GM21390 (cell line): ENCODE results near the gene L3MBTL1.

Experiments used
- ATAC-seq: cut with Tn5 transposase; IDR thresholded peaks from one replicate; pipeline ENCODE4 v1.9.1; 2021; ENCODE audit not compliant: unreplicated experiment

The L3MBTL1 gene

DNA sequence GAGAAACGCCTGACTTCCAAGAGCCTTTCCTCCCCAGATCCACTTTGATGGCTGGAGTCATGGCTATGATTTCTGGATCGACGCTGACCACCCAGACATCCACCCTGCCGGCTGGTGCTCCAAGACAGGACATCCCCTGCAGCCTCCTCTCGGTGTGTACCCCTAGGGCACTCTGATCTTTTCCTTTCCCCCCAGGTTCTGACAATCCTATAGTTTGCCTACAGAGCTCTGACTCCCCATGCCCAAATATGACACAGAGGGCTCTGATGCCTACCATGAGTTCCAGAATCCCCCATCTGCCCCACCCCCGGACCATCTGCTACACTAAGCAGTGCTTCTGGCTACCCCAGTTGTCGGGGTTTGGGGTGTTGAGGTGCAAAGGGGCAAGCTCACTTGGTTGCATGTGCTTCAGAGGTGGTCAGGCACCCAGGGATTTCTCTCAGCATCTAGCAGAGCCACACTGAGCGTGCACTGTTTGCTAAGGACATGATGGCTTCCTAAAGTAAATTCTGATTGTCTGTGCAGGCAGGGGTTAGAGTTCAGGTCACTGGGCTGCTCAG, 27.4 kb downstream of the L3MBTL1 start:
- ATAC-seq: no peak

DNA sequence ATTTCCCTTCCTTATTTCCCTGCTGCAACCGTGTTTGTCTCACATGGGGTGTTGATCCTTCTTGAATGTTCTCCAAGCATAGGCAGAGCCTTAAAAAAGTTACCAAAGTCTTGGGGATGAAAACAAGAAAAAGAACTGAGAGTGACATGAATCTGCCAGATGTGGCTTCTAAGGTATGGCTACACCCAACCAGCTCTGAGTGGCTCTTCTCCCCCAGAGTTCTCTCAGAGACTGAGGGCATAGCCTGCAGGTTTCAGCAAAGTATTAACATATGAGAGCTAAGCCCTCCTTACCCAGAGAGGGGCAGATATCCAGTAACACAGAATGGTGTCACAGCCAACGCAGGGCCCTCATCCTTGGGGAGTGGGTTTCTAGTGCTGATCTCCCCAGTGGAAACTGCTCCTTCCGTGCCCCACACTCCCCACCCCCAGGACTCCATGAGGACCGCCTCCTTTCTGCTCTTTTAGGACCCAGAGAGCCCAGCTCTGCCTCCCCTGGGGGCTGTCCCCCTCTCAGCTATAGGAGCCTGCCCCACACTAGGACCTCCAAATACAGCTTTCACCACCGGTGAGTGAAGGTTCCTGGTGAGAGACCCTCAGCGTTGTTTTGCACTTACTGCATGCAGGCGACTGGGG, 28.0 kb downstream of the L3MBTL1 start:
- ATAC-seq: no peak

DNA sequence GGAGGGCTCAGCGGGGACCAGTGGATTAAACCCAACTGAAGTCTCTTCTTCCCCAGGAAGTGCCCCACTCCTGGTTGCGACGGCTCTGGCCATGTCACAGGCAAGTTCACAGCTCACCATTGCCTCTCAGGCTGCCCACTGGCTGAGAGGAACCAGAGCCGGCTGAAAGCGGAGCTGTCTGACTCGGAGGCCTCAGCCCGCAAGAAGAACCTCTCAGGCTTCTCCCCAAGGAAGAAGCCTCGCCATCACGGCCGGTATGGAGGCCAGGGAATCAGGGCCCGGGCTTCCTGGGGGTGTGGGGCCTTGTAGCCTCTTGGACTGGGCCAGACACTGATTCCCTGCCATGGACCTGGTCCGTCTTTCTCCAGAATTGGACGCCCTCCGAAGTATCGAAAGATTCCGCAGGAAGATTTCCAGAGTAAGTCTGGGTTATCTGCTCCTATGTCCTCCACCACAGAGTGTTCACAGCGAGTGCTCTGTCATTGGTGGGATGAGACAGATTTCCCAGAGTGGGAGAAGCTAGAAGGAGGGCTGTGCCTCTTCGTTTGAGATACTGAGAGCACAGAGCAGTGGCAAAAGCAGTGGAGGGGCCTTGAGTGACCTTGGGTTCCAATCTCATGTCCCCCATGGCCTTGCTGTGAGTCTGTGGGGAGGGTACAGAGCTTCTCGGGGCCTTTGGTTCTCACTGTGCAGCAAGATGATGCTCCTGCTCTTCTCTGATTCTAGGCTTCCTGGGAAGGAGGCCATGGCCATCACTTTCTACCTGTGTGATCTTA, 28.7 kb downstream of the L3MBTL1 start:
- ATAC-seq: no peak

DNA sequence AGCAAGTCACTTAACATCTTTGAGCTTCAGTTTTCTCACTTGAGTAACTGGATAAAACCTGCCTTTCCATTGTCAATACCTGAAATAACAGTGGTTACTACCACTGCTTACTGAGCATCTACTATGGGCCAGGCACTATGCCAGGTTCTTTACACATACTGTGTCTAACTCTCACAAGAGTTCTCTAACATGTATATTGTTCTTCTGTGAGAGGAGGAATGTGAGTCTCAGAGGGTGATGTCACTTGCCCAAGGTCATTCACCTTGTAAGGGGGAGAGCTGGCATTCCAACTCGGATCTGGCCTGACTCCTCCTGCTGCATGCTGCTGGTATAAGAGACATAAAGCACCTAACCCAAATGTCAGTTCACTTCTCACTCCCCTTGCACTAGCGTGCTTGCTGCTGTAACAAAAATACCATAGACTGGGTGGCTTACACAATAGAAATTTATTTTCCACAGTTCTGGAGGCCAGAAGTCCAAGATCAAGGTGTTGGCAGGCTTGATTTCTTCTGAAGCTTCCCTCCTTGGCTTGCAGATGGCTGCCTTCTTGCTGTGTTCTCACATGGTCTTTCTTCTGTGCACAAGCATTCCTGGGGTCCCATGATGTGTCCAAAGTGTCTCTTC, 29.4 kb downstream of the L3MBTL1 start:
- no peak for ATAC-seq

DNA sequence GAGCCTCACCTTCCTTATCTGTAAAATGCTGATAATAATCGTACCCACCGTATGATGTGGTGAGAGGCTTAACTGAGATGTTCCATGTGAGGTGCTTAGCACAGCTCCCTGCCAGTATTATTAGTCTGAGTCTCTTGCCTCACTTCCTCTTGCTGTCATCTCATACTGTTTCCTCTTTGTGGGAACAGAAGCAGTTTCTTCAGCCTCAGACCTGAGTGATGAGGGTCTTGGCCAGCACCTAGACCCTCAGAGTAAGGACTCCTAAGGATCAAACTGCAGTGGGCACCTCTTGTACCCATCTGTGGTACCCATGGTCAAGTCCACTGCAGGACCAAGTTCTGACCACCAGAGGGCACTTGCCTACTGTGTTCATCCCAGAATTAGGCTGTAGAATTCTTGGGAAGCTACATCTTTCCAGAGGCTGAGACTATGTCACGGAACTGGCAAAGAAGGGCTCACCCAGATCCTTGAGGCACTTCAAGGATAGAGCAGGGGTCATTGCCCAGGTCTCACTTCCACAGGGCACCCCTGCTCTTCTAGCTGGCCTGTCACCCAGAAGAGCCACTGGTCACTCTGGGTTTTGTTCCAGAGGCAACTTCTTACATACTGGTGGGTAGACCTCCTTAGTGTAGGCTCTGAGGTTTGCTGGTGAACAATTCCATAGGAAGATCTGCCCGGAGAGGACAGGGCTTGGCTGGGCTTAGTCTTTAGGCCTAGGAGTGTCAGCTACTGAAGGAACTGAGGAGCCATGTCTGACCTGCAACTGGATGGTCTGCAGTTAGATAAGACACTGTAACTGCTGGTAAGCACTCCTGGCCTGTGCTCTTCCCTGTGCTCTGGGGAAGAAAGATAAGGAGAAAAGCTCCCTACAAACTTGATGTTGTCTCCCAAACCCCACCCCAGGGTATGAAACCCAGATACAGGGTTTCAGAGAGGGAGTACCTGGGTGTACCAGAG, 30.7 kb downstream of the L3MBTL1 start:
- no peak for ATAC-seq

DNA sequence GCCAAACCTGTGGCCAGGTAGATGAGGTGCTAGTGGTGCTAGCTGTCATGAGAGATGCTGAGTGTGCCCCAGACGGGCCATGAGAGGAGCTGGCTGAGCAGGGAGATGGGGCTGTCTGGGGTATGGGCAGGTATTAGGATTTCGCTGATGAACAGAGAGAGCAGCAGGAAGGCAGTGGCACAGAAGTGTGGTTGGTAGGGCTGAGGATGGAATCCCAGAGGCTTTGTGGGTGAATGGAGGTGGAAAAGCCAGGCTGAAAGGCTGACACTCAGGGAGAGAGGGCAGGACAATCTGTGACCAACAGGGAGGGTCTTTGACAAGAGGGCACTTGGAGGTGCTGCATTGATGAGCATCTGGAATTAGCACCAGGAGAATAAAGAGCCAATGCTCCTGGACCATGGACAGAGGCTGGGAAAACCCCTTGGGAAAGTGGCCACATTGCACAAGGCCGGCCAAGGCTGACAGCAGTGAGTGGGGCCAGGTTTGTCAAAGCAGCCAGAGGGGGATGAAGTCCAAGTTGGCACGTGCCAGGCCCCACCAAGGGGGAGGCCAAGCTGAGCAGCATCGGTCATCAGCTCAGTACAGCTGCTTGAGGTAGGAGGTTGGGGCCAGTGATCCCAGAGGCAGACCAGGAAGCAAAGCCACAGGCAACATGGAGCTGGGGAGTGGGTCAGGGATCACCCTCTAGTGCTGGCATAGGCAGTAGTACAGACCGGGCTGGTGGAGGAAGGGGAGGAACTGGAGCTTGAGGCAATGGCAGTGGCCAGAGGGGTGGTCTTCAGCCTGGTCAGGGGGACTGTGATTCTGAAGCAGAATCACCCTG, 31.6 kb downstream of the L3MBTL1 start:
- ATAC-seq: no peak

DNA sequence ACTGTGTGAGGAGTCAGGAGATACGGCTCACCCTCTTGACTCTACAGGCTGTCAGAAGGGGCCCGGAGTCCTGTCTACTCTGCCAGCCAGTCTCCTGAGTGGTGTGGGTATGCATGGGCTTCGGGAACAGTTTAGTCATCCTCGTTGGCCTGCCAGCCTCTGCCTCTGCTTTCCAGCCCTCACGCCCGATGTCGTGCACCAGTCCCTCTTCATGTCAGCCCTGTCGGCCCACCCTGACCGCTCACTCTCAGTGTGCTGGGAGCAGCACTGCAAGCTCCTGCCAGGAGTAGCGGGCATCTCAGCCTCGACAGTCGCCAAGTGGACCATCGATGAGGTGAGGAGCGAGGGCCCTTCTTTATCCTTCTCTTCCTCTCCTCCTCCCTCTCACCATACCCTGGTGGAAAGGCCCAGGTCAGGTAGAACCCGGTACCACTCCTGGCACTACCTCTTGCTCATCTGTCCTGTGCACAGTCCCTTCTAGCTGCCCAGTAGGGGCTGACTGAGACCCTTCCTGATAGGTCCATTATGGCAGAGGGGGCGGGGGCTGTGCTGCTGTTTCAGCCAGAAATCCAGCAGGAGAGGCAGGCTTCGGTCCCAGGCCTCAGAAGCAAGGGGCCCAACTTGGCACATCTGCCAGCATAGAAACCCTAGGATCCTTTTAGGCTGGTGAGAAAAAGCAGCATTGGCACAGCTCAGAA, 32.6 kb downstream of the L3MBTL1 start:
- ATAC-seq: no peak

DNA sequence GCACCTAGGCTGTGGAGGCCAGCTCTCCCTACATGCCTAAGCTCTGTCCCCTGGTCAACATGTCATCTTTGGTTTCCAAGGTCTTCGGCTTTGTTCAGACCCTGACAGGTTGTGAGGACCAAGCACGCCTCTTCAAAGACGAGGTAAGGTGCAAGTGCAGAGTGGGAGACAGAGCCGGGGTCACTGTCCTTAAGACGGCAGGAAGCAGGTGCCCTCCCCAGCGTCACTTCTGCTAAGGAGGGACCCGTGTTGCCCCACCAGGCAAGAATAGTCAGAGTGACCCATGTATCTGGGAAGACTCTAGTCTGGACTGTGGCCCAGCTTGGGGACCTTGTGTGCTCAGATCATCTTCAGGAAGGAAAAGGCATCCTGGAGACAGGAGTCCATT, 33.2 kb downstream of the L3MBTL1 start:
- no peak for ATAC-seq

DNA sequence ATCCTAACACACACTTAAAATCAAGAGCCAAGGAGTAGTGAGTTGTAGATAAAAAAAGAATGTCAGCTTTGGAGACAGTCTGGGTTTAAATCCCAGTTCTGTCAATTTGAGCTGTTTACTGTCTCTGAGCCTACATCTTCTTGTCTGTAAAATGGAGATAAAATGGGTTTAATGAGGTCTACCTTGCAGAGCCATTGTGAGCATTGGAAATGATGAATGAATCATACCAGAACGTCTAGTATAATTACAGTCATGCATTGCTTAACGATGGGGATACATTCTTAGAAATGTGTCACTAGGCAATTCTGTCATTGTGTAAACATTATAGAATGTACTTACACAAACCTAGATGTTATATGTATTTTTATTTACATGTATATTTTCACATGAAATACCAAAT, 33.7 kb downstream of the L3MBTL1 start:
- no peak for ATAC-seq

DNA sequence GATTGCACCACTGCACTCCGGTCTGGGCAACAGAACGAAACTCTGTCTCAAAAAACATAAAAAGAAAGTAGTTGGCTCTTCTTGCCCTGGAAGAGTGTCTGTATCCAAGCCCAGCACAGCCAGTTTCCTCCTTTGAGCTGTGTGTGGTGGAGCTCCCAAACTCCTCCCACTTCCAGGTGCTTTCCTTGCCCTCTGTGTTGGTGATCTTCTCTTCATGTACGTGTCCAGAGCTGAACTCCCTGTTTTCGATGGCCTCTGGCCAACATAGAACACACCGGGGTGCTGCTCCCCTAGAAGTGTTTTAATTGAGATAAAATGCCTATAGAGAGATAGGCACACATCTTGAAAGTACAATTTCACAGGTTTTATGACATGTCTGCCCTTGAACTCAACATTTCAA, 34.7 kb downstream of the L3MBTL1 start:
- no peak for ATAC-seq

DNA sequence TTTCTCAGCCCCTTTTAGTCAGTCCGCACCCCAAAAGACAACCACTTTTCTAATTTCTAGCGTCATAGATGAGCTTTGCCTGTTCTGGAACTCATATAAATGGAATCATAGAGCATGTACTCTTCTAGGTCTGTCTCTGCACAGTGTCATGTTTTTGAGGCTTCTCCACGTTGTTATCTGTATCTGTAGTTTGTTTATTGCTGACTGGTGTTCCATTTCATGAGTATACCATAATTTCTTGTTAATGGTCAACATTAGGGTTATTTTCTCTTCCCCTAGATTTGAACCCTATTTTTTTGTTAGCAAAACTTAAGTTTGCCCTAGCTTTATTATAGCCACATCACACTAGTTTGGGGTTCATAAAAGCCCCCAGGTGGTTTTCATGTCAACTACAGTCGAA, 35.2 kb downstream of the L3MBTL1 start:
- no peak for ATAC-seq

DNA sequence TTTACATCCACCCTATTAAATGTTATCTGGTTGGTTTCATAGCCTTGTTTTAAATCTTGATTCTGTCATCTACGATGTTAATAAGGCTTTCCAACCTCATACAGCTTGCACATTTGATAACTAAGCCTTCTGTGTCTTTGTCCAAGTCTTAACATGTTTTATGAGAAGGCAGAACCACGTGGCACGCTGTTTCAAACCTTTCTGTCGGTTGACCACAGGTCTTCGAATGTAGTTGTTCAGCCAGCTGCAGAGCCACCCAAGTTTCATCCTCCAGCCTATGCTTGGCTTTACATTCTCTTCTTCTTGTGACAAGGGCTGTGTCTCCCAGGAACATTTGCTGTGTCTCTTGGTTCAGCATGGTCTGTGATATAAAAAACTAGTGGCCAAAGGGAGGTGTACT, 35.6 kb downstream of the L3MBTL1 start:
- ATAC-seq: no peak

DNA sequence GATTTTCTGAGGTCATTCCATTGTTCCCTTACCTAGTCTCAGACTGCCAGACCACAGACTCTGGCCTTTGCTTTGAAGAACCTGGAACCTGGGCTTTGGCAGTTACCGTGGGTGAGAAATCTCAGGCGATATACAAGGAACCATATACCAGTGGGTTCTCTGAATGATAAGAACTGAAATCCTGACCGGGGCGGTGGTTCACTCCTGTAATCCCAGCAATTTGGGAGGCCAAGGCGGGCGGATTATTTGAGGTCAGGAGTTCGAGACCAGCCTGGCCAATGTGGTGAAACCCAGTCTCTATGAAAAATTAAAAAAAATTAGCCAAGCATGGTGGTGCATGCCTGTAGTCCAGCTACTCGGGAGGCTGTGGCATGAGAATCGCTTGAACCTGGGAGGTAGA, 37.0 kb downstream of the L3MBTL1 start:
- ATAC-seq: no peak

DNA sequence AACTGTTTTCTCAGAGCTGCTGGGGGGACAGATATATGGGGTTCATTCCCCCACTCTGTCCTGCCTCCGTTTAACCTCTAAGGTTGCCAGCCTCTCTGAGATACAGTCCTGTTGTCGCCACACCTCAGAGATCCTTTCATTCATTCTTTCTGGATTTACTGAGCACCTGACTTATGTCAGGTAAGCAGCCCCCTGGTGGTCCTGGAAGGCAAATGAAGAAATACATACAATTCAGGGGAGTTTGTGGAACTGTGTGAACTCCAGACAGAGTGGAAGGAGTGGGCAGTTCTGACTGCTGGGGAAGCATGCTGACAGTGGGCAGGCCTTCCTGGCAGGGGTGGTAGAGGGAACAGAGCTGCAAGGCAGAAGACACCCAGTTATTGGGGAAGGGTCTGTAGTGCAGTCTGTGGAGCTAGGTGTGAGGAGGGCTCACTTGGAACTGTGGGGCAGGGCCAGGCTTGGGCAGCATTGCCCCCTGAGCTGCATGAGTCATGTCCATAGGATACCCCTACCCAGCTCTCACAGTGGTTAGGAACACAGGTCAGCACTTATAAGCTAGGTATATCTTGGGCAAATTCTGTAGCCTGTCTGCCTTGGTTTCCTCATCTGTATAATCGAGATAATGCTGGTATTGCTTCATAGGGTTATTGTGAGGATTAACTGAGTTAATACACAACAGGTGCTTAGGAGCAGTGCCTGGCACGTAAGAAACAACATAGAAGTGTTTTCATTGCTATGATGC, 38.5 kb downstream of the L3MBTL1 start:
- ATAC-seq: no peak

DNA sequence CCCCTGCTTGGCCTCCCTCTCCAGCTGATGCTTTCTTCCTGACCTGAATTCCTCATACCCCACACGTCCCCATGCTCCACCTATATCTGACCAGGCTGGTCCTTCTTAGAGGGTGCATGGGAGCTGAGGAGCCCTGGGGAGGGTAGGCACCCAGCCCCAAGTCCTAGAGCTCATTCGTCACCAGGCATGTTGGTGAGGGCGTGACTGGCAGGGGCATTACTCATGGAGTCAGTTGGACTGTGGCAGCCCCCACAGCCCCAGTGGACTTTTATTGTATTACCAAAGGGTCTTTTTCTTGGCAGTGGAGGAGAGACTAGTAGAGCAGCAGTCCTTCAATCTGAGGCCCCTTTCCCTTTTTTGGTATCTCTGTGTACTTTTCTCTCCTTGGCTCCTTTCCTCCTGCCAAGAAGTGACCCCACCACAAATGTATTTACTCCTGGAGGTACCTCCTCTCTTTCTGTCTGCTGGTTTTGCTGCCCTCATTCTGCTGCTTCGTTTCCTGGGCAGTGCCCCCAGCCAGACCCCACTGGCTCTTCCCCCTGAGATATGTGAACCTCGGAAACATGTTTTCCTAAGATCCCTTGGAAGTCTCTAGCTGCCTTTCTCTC, 40.9 kb downstream of the L3MBTL1 start:
- no peak for ATAC-seq

DNA sequence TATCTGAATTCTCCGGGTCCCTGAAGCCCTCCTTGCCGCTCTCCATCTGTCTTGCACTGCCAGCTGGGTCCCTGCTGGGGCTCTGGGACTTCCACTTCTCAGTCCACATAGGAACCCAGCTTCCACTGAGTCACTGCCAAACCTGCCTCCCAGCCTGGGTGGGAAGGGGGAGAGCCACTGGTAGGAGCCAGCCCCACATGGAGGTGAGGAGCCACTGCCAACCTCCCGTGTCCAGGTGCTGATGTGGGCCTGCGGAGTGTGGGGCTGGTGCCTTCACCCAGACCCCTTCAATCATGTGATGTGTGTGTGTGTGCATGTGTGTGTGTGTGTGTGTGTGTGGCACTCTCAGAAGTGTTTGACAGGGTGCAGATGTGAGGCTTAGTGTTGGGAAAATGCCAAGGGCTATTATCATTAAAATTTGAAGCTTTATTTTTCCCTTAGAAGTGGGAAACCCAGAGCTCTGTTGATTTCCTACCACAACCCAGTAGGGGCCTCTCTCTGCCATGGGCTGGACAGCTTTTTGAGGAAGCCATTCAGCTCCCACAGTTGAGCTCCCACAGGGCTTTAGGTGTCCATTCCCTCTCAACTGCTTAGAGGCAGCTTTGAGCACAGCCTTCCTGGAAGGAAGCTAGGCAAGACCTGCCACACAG, 42.0 kb downstream of the L3MBTL1 start:
- ATAC-seq: no peak

DNA sequence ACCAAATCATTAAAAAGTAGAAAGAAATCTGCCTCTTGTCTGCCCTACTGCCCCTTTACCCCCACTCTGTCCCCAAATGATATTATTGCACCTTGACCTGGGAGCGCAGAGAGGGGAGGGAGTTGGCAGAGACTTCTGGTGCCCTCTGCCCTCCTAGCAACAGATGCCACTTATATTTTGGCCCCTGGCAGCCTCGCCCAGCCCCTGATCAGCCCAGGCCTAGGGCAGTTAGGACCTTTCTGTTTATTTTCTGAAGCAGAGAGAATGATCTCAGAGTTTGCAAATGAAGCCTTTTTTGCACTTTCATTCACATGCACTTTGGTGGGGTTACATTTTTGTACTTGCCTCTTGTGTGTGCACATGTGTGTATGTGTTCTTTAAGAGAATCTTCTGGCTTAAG, 43.0 kb downstream of the L3MBTL1 start:
- ATAC-seq: no peak

DNA sequence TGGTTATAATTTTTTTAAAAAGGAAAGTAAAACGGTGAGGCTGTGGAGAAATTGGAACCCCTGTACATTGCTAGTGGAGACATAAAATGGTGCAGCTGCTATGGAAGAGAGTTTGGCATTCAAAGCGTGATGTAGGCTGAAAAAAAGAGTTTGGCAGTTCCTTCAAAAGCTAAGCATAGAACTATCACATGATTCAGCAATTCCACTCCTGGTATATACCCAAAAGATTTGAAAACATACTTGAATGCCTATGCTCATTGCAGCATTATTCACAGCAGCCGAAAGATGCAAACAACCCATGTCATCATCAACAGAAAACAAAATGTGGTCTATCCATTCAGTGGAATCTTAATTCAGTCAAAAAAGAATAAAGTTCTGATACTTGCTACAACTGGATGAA, 46.9 kb downstream of the L3MBTL1 start:
- ATAC-seq: no peak
